Mucosa of descending colon (tissue), 3 donors: ENCODE results near the gene OLIG1. TPM values are rescaled to one million over a fixed set of nuclear protein-coding genes. Genes with fewer than 3 reads are reported as not detected.

Experiments
- ATAC-seq: fragments of 200-7000 bp; cut with Tn5 transposase; one replicate; pipeline ENCODE4 v1.9.1; 2020; ENCODE audit warnings: mild to moderate bottlenecking, moderate library complexity
- DNase-seq, 3 donors: peaks; one replicate each; pipeline ENCODE4 v3.0.0-alpha.2; 2020
- H3K36me3 ChIP-seq: fragments of 200-600 bp; one replicate; pipeline ENCODE4 v1.8.0; 2021; ENCODE audit warnings: low read depth, mild to moderate bottlenecking
- H3K4me1 ChIP-seq: fragments of 200-600 bp; one replicate; pipeline ENCODE4 v1.8.0; 2021; ENCODE audit warnings: low read depth, mild to moderate bottlenecking
- H3K4me3 ChIP-seq: fragments of 200-600 bp; one replicate; pipeline ENCODE4 v1.8.0; 2021; ENCODE audit warnings: mild to moderate bottlenecking
- H3K9me3 ChIP-seq: fragments of 200-600 bp; one replicate; pipeline ENCODE4 v1.8.0; 2021; ENCODE audit warnings: mild to moderate bottlenecking
- CTCF ChIP-seq: fragments of 200-600 bp; IDR thresholded peaks from one replicate; pipeline ENCODE4 v1.8.0; 2022; ENCODE audit warnings: antibody characterized with exemption, mild to moderate bottlenecking
- intact Hi-C, 2 donors: fragments of 100-400 bp; cut with DNase I in 1 of 2; cut with micrococcal nuclease in 1 of 2; formaldehyde crosslinking; loops; one replicate each; pipeline versions ENCODE4 v1.11.0 to v1.11.1; 2022; cut with DNase I, micrococcal nuclease
- long read RNA-seq, 2 donors: library from polyadenylated mRNA; unstranded; transcript quantifications; one replicate each; pipeline ENCODE4 v2.0.0, GENCODE V29; 2019 to 2021
- total RNA-seq, 3 donors: library from RNA; stranded (reverse); fragmentation: NEBNext Ultra II Directional in 2 of 3; extraction: Animal tissue kit (Norgen Biotek cat#: 25700) in 2 of 3; gene quantifications; one replicate each; pipeline versions ENCODE4 v1.2.1 to v1.2.4, GENCODE V29; 2021 to 2023
- donor health status: DM: no; HTN: no; CAD: no; lungs with moderate emphysema.
- donor health status: DM: no; HTN: no; CAD: no.
- donor health status: DM: no; HTN: yes; CAD: no.

Gene OLIG1, protein sequence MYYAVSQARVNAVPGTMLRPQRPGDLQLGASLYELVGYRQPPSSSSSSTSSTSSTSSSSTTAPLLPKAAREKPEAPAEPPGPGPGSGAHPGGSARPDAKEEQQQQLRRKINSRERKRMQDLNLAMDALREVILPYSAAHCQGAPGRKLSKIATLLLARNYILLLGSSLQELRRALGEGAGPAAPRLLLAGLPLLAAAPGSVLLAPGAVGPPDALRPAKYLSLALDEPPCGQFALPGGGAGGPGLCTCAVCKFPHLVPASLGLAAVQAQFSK
- not detected for total RNA-seq
- long read RNA-seq, donor 1, result 0 reads
- long read RNA-seq, donor 2, result 0 reads

DNA sequence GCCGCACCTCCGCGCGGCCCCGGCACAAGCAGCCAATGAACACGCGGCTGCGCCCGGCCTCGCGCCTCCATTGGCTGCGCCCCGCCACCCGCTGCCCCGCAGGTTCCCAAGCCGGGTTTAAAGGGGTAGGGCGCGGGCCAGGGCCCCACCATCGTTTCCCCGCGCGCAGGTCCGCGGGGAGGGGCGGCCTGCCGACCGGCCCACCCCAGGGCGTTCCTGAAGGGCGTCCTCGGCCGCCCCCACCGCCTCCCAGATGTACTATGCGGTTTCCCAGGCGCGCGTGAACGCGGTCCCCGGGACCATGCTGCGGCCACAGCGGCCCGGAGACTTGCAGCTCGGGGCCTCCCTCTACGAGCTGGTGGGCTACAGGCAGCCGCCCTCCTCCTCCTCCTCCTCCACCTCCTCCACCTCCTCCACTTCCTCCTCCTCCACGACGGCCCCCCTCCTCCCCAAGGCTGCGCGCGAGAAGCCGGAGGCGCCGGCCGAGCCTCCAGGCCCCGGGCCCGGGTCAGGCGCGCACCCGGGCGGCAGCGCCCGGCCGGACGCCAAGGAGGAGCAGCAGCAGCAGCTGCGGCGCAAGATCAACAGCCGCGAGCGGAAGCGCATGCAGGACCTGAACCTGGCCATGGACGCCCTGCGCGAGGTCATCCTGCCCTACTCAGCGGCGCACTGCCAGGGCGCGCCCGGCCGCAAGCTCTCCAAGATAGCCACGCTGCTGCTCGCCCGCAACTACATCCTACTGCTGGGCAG, at the start of gene OLIG1:
Gene OLIG1, plus strand, starts transcription at position 148 of the 750 bp plus-strand sequence. Its CDS starts 106 bp downstream, at position 254.
- TF ChIP-seq CTCF, result no peak
- peak in 2 of 3 donors; percentile 17 to 46 for DNase-seq
- peaks cover 17% of the 10 kb centered on the region for H3K4me1 ChIP-seq
- peak; percentile 79 for ATAC-seq
- H3K4me3 ChIP-seq, result no peak within 1 kb of the TSS
- H3K36me3 ChIP-seq, result no peaks in the 10 kb centered on the region
- no peaks in the 10 kb centered on the region for H3K9me3 ChIP-seq
- intact Hi-C loops, result no loop called here

DNA sequence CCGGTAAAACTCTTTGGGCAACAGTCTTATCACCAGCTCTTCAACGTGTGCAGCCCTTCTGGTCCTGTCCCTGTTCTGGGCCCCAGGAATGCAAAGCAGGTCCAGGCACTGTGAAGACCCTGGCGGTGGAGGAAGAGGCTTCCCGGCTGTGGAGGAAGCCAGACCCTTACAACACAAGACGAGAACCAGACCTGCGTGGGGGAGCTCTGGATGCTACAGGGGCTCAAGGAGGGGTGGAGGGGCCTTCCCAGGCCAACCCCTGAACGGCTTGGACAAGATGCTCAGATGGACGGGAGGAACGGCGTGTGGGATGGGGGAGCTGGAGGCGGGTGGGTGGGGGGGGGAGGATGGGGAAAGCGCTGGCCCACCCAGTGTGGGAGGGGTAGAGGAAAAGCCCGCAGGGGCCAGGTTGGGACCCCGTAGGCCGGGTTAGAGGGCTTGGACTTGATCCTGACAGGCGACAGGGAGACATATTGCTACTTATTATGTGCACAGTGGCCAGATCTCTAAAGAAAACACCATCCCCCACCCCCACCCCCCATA, 49.3 kb upstream of the OLIG1 start:
- no peak for DNase-seq
- ATAC-seq, result no peak
- intact Hi-C loops, result no loop called here
- Histone ChIP-seq H3K4me3 (no peak overlapping the region), H3K4me1 (peaks cover 3% of the 10 kb centered on the region), H3K36me3 (no peaks in the 10 kb centered on the region), H3K9me3 (no peaks in the 10 kb centered on the region)
- no peak for TF ChIP-seq CTCF

GRCh38 chr21:33021150-33021549, 48.8 kb upstream of the OLIG1 start:
- ATAC-seq, result no peak
- intact Hi-C loops, result no loop called here
- no peak for TF ChIP-seq CTCF
- no peak for DNase-seq
- Histone ChIP-seq H3K4me1 (peaks cover 3% of the 10 kb centered on the region), H3K4me3 (no peak overlapping the region), H3K9me3 (no peaks in the 10 kb centered on the region), H3K36me3 (no peaks in the 10 kb centered on the region)

DNA sequence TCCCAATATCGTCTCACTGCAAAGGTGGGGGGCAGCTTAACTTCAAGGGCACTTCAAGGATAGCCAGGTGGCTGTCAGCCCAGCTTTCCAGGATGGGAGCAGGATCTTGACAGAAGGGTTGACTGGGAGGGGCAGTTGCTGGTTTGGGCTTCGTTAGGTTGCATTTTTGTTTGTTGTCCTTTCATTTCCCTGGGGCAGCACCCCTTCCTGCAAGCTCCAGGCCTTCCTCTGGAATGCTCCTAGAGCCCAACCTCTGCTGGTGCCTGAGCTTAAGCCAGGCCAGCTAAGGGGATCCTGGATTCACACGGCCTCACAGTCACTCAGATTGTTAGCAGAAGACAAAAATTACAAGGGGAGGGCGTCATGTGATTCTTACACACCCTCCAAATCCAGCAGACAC, 48.3 kb upstream of the OLIG1 start:
- TF ChIP-seq CTCF, result no peak

GRCh38 chr21:33022489-33022827, 47.5 kb upstream of the OLIG1 start:
- ATAC-seq, result no peak
- no peak for DNase-seq
- Histone ChIP-seq H3K4me1 (peaks cover 3% of the 10 kb centered on the region), H3K9me3 (no peaks in the 10 kb centered on the region), H3K36me3 (no peaks in the 10 kb centered on the region), H3K4me3 (no peak overlapping the region)
- intact Hi-C loops, result no loop called here
- no peak for TF ChIP-seq CTCF

More for the DNA sequence above, 48.3 kb upstream of the OLIG1 start:
- peaks cover 3% of the 10 kb centered on the region for H3K4me1 ChIP-seq
- no peaks in the 10 kb centered on the region for H3K9me3 ChIP-seq
- intact Hi-C loops, result no loop called here
- no peaks in the 10 kb centered on the region for H3K36me3 ChIP-seq
- DNase-seq (no peak), ATAC-seq (no peak)
- no peak overlapping the region for H3K4me3 ChIP-seq
